ENCODE results near the gene DLG2.

Gene DLG2

GRCh38 chr11:83558281-83558680 lies 2068.9 kb downstream of the DLG2 start:
- DNase-seq (ENCODE audit: low spot score) (no peak), FAIRE-seq (no peak)

- DNase-seq (ENCODE audit: low spot score) (no peak), FAIRE-seq (no peak)
Measured at GRCh38 chr11:83557653-83558052, 2069.5 kb downstream of the DLG2 start.

- DNase-seq (ENCODE audit: low spot score) (no peak), FAIRE-seq (no peak)
Measured at GRCh38 chr11:83554876-83555275, 2072.3 kb downstream of the DLG2 start.

GRCh38 chr11:83549984-83550667 lies 2077.0 kb downstream of the DLG2 start:
- DNase-seq (ENCODE audit: low spot score) = no peak
- no peak for FAIRE-seq

GRCh38 chr11:83546368-83546767 lies 2080.8 kb downstream of the DLG2 start:
- no peak for FAIRE-seq

GRCh38 chr11:83545494-83546260 lies 2081.5 kb downstream of the DLG2 start:
- FAIRE-seq (no peak), DNase-seq (ENCODE audit: low spot score) (no peak)

More at GRCh38 chr11:83546368-83546767, 2080.8 kb downstream of the DLG2 start:
- DNase-seq (ENCODE audit: low spot score) = no peak

GRCh38 chr11:83544846-83545245 lies 2082.3 kb downstream of the DLG2 start:
- no peak for FAIRE-seq
- no peak for DNase-seq (ENCODE audit: low spot score)

GRCh38 chr11:83543706-83544439 lies 2083.3 kb downstream of the DLG2 start:
- no peak for FAIRE-seq

GRCh38 chr11:83542861-83543260 lies 2084.3 kb downstream of the DLG2 start:
- no peak for DNase-seq (ENCODE audit: low spot score)
- no peak for FAIRE-seq

More at GRCh38 chr11:83543706-83544439, 2083.3 kb downstream of the DLG2 start:
- DNase-seq (ENCODE audit: low spot score) = no peak

GRCh38 chr11:83540728-83541127 lies 2086.4 kb downstream of the DLG2 start:
- DNase-seq (ENCODE audit: low spot score) (no peak), FAIRE-seq (no peak)

- FAIRE-seq (no peak), DNase-seq (ENCODE audit: low spot score) (no peak)
Measured at GRCh38 chr11:83540112-83540675, 2086.9 kb downstream of the DLG2 start.

- FAIRE-seq = no peak
- DNase-seq (ENCODE audit: low spot score) = no peak
Measured at GRCh38 chr11:83538286-83538685, 2088.9 kb downstream of the DLG2 start.

GRCh38 chr11:83537131-83537610 lies 2090.0 kb downstream of the DLG2 start:
- no peak for DNase-seq (ENCODE audit: low spot score)
- FAIRE-seq = no peak

GRCh38 chr11:83533166-83533565 lies 2094.0 kb downstream of the DLG2 start:
- DNase-seq (ENCODE audit: low spot score) (no peak), FAIRE-seq (no peak)

GRCh38 chr11:83528877-83529276 lies 2098.3 kb downstream of the DLG2 start:
- FAIRE-seq = no peak
- DNase-seq (ENCODE audit: low spot score) = no peak

- FAIRE-seq (no peak), DNase-seq (ENCODE audit: low spot score) (no peak)
Measured at GRCh38 chr11:83528225-83528624, 2098.9 kb downstream of the DLG2 start.

GRCh38 chr11:83523676-83524075 lies 2103.5 kb downstream of the DLG2 start:
- FAIRE-seq (no peak), DNase-seq (ENCODE audit: low spot score) (no peak)

- FAIRE-seq (no peak), DNase-seq (ENCODE audit: low spot score) (no peak)
Measured at GRCh38 chr11:83522911-83523310, 2104.2 kb downstream of the DLG2 start.

- no peak for FAIRE-seq
- DNase-seq (ENCODE audit: low spot score) = no peak
Measured at GRCh38 chr11:83521647-83522596, 2105.2 kb downstream of the DLG2 start.

- FAIRE-seq (no peak), DNase-seq (ENCODE audit: low spot score) (no peak)
Measured at GRCh38 chr11:83520849-83521248, 2106.3 kb downstream of the DLG2 start.

GRCh38 chr11:83511646-83512045 lies 2115.5 kb downstream of the DLG2 start:
- no peak for FAIRE-seq
- DNase-seq (ENCODE audit: low spot score) = no peak
